Endothelial cell of umbilical vein (primary cell): ENCODE data around the gene GRPEL1.

Experiments used
- EZH2 ChIP-seq: IDR thresholded peaks from 2 replicates; pipeline ENCODE4 v1.6.1; 2012; ENCODE audit warnings: borderline replicate concordance, low read depth, mild to moderate bottlenecking, moderate library complexity, low read length, inconsistent platforms; ENCODE audit not compliant: severe bottlenecking
- POLR2AphosphoS5 ChIP-seq: IDR thresholded peaks from 2 replicates; pipeline ENCODE4 v1.6.1; 2012; ENCODE audit warnings: low read depth, mild to moderate bottlenecking, control low read depth, low read length, moderate library complexity; ENCODE audit not compliant: insufficient read depth
- TF ChIP-seq, protein P1 (sequence below), 2 donors: IDR thresholded peaks; 1 replicate in 1 of 2; 2 replicates in 1 of 2; pipeline ENCODE4 v1.5.1; 2011; ENCODE audit warnings: low read length in 2 of 2, mild to moderate bottlenecking in 2 of 2, moderate library complexity in 2 of 2, control low read depth in 1 of 2, inconsistent platforms in 1 of 2, low read depth in 1 of 2; ENCODE audit not compliant: insufficient read depth in 1 of 2; ENCODE audit errors: extremely low read depth in 1 of 2

DNA sequence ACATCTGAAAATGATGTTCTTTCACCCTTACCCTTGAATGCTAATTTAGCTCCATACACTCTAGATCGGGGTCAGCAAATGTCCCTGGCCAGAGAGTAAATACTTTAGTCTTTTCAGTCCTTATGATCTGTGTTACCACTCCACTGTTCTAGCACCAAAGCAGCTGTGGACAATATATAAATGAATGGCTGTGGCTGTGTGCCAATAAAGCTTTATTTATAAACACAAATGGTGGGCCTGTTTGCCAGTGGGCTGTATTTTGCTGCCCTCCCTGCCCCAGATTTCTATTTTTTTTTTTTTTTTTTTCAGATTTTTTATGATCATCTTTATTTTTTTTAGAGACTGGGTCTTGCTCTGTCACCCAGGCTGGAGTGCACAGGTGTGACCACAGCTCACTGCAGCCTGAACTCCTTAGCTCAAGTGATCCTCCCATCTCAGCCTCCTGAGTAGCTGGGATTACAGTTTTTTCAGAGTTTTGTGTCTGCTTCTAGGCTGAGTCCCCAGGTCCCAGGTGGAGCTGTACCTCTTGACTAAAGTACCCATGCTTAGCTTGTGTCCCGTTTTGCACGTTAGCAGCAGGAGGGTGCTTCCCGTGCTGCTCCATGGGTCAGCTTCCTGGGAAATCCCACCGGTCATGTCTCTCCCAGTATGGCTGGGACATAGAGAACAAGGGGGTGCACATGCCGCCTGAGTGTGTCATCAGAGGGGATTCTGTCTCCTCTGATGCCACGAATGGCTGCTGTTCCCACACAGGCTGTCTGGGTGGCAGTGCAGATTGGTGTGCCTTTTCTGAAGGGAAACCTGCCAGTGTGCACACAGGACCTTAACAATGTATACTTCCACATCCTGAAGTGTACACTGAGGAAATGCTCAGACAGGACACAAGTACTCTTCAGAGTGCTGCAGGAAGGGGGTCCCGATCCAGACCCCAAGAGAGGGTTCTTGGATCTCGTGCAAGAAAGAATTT is 16.0 kb upstream of the GRPEL1 start:
- TF ChIP-seq POLR2AphosphoS5 (no peak), EZH2 (no peak)
- TF ChIP-seq, protein P1, sequence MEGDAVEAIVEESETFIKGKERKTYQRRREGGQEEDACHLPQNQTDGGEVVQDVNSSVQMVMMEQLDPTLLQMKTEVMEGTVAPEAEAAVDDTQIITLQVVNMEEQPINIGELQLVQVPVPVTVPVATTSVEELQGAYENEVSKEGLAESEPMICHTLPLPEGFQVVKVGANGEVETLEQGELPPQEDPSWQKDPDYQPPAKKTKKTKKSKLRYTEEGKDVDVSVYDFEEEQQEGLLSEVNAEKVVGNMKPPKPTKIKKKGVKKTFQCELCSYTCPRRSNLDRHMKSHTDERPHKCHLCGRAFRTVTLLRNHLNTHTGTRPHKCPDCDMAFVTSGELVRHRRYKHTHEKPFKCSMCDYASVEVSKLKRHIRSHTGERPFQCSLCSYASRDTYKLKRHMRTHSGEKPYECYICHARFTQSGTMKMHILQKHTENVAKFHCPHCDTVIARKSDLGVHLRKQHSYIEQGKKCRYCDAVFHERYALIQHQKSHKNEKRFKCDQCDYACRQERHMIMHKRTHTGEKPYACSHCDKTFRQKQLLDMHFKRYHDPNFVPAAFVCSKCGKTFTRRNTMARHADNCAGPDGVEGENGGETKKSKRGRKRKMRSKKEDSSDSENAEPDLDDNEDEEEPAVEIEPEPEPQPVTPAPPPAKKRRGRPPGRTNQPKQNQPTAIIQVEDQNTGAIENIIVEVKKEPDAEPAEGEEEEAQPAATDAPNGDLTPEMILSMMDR (IDR thresholded peaks at IDR 0.05; ENCODE audit: extremely low read depth in 1 of 2, insufficient read depth in 1 of 2, low read depth in 1 of 2, low read length in 2 of 2), result no peak
